OCI-LY7 (cell line): ENCODE data around the gene PHACTR3.
"Not testable (repeated sequence)": the region's sequence is repeated elsewhere in the genome, so short reads cannot be mapped to it uniquely, and the experiment has no call there.

Source experiments
- EZH2phosphoT487 ChIP-seq: fragments of 200-600 bp; sonication (generic); IDR thresholded peaks from 2 replicates; pipeline ENCODE4 v1.6.1; 2018; ENCODE audit warnings: low read depth, borderline replicate concordance, mild to moderate bottlenecking, mixed run types, antibody characterized with exemption, low read length, moderate library complexity, mixed read lengths
- TF ChIP-seq, protein P1 (sequence below): fragments of 200-600 bp; sonication (generic); conservative IDR thresholded peaks from 2 replicates; pipeline ENCODE4 v1.5.1; 2014; ENCODE audit warnings: mild to moderate bottlenecking, antibody characterized with exemption, low read length, moderate library complexity, mixed read lengths

DNA sequence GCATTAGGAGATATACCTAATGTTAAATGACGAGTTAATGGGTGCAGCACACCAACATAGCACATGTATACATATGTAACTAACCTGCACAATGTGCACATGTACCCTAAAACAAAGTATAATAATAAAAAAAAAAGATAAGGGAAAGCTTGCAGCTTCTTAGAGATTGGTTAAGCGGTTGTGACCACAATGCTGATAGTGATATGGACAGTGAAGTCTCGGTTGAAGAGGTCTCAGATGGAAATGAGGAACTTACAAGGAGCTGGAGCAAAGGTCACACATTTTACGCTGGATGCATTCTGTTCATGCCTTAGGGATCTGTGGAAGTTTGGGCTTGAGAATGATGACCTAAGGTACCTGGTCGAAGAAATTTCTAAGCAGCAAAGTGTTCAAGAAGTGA lies 252.6 kb downstream of the PHACTR3 start:
- TF ChIP-seq, protein P1, sequence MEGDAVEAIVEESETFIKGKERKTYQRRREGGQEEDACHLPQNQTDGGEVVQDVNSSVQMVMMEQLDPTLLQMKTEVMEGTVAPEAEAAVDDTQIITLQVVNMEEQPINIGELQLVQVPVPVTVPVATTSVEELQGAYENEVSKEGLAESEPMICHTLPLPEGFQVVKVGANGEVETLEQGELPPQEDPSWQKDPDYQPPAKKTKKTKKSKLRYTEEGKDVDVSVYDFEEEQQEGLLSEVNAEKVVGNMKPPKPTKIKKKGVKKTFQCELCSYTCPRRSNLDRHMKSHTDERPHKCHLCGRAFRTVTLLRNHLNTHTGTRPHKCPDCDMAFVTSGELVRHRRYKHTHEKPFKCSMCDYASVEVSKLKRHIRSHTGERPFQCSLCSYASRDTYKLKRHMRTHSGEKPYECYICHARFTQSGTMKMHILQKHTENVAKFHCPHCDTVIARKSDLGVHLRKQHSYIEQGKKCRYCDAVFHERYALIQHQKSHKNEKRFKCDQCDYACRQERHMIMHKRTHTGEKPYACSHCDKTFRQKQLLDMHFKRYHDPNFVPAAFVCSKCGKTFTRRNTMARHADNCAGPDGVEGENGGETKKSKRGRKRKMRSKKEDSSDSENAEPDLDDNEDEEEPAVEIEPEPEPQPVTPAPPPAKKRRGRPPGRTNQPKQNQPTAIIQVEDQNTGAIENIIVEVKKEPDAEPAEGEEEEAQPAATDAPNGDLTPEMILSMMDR, result not testable (repeated sequence)
- not testable (repeated sequence) for TF ChIP-seq EZH2phosphoT487
